KMS-11 (cell line): ENCODE data around the gene MAGI2.

ENCODE experiments used
- H2AFZ ChIP-seq: fragments of 200-600 bp; sonication (generic); 2 replicates; pipeline ENCODE4 v1.6.1; 2016; ENCODE audit warnings: antibody characterized with exemption, mixed run types, low read depth
- H3K27ac ChIP-seq: fragments of 200-600 bp; sonication (generic); 2 replicates; pipeline ENCODE4 v1.6.1; 2016; ENCODE audit warnings: mild to moderate bottlenecking, mixed run types
- H3K27me3 ChIP-seq: fragments of 200-600 bp; sonication (generic); 2 replicates; pipeline ENCODE4 v1.6.1; 2017; ENCODE audit warnings: mild to moderate bottlenecking, low read depth, mixed run types, moderate library complexity; ENCODE audit not compliant: insufficient read depth
- H3K36me3 ChIP-seq: fragments of 200-600 bp; sonication (generic); 2 replicates; pipeline ENCODE4 v1.6.1; 2017; ENCODE audit warnings: mild to moderate bottlenecking, mixed run types; ENCODE audit not compliant: insufficient read depth
- H3K4me1 ChIP-seq: fragments of 200-600 bp; sonication (generic); 2 replicates; pipeline ENCODE4 v1.6.1; 2016; ENCODE audit warnings: mild to moderate bottlenecking, low read depth, mixed run types; ENCODE audit not compliant: poor library complexity, severe bottlenecking
- H3K4me2 ChIP-seq: fragments of 200-600 bp; sonication (generic); 2 replicates; pipeline ENCODE4 v1.7.0; 2016; ENCODE audit warnings: mild to moderate bottlenecking, mixed run types
- H3K4me3 ChIP-seq: fragments of 200-600 bp; sonication (generic); IDR thresholded peaks from 2 replicates; pipeline ENCODE4 v1.6.1; 2017; ENCODE audit warnings: low read depth, low read length, mixed read lengths; ENCODE audit not compliant: insufficient read depth
- H3K79me2 ChIP-seq: fragments of 200-600 bp; sonication (generic); 2 replicates; pipeline ENCODE4 v1.6.1; 2016; ENCODE audit warnings: low read depth, mixed run types; ENCODE audit not compliant: insufficient read depth
- H3K9ac ChIP-seq: fragments of 200-600 bp; sonication (generic); 2 replicates; pipeline ENCODE4 v1.6.1; 2016; ENCODE audit warnings: mild to moderate bottlenecking, mixed run types
- H4K20me1 ChIP-seq: fragments of 200-600 bp; sonication (generic); 2 replicates; pipeline ENCODE4 v1.6.1; 2016; ENCODE audit warnings: mild to moderate bottlenecking, mixed run types; ENCODE audit not compliant: insufficient read depth
- TF ChIP-seq, protein P1 (sequence below): fragments of 200-600 bp; sonication (generic); conservative IDR thresholded peaks from 2 replicates; pipeline ENCODE4 v1.6.1; 2017; ENCODE audit warnings: low read depth, mild to moderate bottlenecking, antibody characterized with exemption, low read length, moderate library complexity, mixed read lengths

Gene MAGI2

DNA sequence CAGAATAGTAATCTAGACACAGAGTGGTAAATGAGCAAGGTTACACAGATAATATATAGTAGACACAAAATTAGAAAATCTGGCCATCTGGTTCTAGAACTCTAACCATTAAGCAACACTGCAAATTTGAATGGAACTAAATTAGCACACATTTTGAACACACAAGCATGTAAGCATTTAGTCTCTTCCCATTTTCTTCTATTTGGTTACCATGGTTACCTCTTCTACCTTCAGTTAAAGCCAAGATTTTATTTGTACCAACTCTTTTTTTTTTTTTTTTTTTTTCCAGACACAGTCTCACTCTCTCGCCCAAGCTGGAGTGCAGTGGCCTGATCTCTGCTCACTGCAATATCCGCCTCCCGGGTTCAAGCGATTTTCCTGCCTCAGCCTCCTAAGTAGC lies 790.5 kb downstream of the MAGI2 start:
- Histone ChIP-seq H4K20me1 (no peaks in the 10 kb centered on the region), H3K9ac (no peak overlapping the region), H3K4me3 (no peak overlapping the region), H3K79me2 (no peaks in the 10 kb centered on the region), H3K4me1 (peaks cover 6% of the 10 kb centered on the region), H3K36me3 (no peaks in the 10 kb centered on the region), H3K27ac (no peak overlapping the region), H2AFZ (no peak overlapping the region), H3K4me2 (no peak overlapping the region), H3K27me3 (no peaks in the 10 kb centered on the region)
- TF ChIP-seq, protein P1, sequence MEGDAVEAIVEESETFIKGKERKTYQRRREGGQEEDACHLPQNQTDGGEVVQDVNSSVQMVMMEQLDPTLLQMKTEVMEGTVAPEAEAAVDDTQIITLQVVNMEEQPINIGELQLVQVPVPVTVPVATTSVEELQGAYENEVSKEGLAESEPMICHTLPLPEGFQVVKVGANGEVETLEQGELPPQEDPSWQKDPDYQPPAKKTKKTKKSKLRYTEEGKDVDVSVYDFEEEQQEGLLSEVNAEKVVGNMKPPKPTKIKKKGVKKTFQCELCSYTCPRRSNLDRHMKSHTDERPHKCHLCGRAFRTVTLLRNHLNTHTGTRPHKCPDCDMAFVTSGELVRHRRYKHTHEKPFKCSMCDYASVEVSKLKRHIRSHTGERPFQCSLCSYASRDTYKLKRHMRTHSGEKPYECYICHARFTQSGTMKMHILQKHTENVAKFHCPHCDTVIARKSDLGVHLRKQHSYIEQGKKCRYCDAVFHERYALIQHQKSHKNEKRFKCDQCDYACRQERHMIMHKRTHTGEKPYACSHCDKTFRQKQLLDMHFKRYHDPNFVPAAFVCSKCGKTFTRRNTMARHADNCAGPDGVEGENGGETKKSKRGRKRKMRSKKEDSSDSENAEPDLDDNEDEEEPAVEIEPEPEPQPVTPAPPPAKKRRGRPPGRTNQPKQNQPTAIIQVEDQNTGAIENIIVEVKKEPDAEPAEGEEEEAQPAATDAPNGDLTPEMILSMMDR = no peak

DNA sequence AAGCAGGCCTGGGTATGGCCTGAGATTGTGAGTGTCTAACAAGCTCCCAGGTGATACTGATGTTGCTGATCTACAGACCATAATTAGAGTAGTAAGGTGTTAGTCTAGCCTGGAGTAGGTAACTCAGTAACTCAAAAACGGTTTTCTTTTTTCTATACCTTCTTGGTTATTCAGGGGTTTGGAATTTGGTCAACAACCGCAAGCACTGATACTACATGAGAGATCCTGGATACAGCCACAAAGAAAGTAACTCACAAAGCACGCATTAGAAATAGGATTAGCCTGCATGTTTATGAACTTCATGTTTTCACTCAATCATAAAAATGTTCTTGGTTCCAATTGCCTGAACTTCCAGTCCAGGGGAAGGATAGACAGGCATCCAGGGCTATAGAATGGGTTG lies 803.5 kb downstream of the MAGI2 start:
- Histone ChIP-seq H3K36me3 (no peaks in the 10 kb centered on the region), H3K4me3 (no peak overlapping the region), H3K27me3 (no peaks in the 10 kb centered on the region), H3K4me2 (no peak overlapping the region), H3K9ac (no peak overlapping the region), H3K27ac (no peak overlapping the region), H3K79me2 (no peaks in the 10 kb centered on the region), H3K4me1 (no peaks in the 10 kb centered on the region), H4K20me1 (no peaks in the 10 kb centered on the region), H2AFZ (no peak overlapping the region)
- TF ChIP-seq, protein P1 = no peak

DNA sequence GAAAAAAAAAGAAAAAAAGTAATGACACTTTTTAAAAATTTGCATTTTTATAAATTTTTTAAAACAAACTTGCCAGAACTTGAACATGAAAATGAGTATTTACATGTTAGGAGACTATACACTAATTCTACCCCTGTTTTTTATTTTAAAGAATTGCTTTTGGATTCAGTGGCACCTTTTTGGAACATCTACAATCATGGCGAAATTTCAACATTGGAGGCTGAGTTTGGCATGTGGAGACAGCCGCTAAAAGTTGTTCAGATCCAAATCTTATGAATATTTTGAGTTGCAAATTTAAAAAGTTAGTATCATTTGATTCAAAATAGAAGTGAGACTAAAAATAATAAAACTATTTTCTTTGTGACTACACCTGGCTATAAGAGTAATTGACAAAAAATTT lies 804.2 kb downstream of the MAGI2 start:
- Histone ChIP-seq H3K4me3 (no peak overlapping the region), H4K20me1 (no peaks in the 10 kb centered on the region), H3K9ac (no peak overlapping the region), H3K36me3 (no peaks in the 10 kb centered on the region), H3K27me3 (no peaks in the 10 kb centered on the region), H3K4me1 (no peaks in the 10 kb centered on the region), H3K79me2 (no peaks in the 10 kb centered on the region), H3K27ac (no peak overlapping the region), H2AFZ (no peak overlapping the region), H3K4me2 (no peak overlapping the region)
- TF ChIP-seq, protein P1 = no peak

DNA sequence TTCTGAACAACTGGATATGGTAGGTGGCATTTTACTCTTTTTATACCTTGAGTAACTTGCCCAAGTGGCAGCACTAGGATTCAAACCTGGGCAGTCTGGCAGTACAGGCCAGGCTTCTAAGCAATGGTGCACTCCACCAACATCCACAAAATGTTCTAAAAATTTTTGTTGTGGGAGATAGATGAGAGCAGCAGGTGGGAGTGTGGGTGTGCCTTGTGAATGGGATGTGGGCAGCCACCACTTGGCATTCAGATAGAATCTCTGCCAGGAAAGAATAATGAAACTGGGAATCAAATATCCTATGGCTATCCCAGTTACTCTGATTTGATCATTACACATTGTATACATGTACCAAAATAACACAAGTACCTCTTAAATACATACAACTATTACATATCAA lies 810.7 kb downstream of the MAGI2 start:
- H3K4me3 ChIP-seq = no peak overlapping the region
- no peaks in the 10 kb centered on the region for H3K79me2 ChIP-seq
- H3K4me1 ChIP-seq = no peaks in the 10 kb centered on the region
- no peak overlapping the region for H3K27ac ChIP-seq
- no peaks in the 10 kb centered on the region for H3K36me3 ChIP-seq
- H2AFZ ChIP-seq = no peak overlapping the region
- H4K20me1 ChIP-seq = no peaks in the 10 kb centered on the region
- H3K4me2 ChIP-seq = no peak overlapping the region
- no peak overlapping the region for H3K9ac ChIP-seq
- TF ChIP-seq, protein P1 = no peak
- no peaks in the 10 kb centered on the region for H3K27me3 ChIP-seq
